Measurements from ENCODE around the gene COPS8. TPM values are rescaled to one million over a fixed set of nuclear protein-coding genes. Genes with fewer than 3 reads are reported as not detected.

The COPS8 gene
- total RNA-seq, 3 donors from 2014 or later: 88.8 to 205 (median 103) TPM

DNA sequence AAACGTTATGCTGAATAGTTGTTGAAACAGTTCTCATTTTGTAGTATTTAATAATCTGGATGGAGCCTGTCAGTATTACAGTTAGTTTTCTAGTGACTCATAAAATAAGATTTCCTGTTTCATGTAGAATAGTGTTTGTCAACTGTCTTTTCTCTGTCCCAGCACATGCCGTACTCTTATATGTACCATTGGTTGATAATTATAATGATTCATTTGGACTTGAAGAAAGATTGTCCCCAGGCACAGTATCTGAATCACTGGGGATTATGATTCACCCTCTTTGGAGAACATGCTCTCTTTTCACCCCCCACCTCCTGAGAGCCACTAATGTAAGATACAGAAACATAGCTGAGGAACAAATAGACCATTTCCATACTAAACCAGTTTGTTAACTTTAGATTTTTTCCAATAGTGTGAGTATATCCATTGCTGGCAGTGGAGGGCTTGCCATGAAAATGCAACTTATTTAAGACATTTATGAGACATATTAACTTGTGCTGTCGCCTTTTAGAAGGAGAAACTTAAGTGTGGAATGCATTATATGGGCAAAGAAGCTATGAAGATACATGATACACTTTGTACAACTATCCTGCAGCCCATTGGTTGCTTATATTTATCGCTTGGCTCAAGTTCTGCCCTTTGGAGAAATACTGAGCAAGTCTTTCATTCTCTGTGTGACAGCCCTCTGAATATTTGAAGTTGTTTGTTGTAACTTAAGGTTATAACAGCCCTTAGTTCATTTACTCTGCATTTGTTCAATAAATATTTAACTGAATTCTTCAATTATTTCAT is 12.4 kb downstream of the COPS8 start:
- H3K27me3 ChIP-seq: no peaks in the 10 kb centered on the region
- H3K4me3 ChIP-seq: no peak overlapping the region
- peaks cover 8% of the 10 kb centered on the region for H3K36me3 ChIP-seq
- intact Hi-C loops (cut with DNase I; ENCODE audit: low total_unique reads): no loop called here
- no peaks in the 10 kb centered on the region for H3K9me3 ChIP-seq
- DNase-seq (ENCODE audit: low spot score in 2 of 2): no peak
- no peak for TF ChIP-seq POLR2A (IDR thresholded peaks at IDR 0.05)
- TF ChIP-seq, protein P1, sequence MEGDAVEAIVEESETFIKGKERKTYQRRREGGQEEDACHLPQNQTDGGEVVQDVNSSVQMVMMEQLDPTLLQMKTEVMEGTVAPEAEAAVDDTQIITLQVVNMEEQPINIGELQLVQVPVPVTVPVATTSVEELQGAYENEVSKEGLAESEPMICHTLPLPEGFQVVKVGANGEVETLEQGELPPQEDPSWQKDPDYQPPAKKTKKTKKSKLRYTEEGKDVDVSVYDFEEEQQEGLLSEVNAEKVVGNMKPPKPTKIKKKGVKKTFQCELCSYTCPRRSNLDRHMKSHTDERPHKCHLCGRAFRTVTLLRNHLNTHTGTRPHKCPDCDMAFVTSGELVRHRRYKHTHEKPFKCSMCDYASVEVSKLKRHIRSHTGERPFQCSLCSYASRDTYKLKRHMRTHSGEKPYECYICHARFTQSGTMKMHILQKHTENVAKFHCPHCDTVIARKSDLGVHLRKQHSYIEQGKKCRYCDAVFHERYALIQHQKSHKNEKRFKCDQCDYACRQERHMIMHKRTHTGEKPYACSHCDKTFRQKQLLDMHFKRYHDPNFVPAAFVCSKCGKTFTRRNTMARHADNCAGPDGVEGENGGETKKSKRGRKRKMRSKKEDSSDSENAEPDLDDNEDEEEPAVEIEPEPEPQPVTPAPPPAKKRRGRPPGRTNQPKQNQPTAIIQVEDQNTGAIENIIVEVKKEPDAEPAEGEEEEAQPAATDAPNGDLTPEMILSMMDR (IDR thresholded peaks at IDR 0.05): no peak
- no peak overlapping the region for H3K27ac ChIP-seq
- H3K4me1 ChIP-seq: no peaks in the 10 kb centered on the region

DNA sequence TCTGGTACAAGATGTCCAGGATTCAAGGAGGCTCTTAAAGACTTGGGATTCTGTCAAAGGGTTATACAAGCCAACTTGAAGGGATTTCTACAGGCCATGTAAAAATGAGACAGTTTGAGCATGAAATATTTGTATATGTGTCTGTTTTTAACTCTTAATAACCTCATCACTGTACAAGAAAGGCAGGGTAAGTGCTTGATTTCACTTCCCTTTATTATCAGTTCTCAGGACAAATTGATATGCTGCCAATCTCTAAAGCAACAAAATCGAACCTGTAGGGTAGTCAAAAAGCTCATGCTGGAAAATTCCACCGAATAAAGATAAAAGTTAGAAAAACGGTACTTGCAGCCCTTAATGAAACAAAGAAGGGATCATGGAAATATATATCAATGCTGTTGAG is 14.1 kb downstream of the COPS8 start:
- Histone ChIP-seq H3K4me3 (no peak overlapping the region), H3K9me3 (no peaks in the 10 kb centered on the region), H3K36me3 (peaks cover 8% of the 10 kb centered on the region), H3K4me1 (no peaks in the 10 kb centered on the region), H3K27ac (no peak overlapping the region), H3K27me3 (no peaks in the 10 kb centered on the region)
- no peak for DNase-seq (ENCODE audit: low spot score in 2 of 2)
- intact Hi-C loops (cut with DNase I; ENCODE audit: low total_unique reads): no loop called here
- no peak for TF ChIP-seq POLR2AphosphoS5 (IDR thresholded peaks at IDR 0.05)
- TF ChIP-seq, protein P1 (IDR thresholded peaks at IDR 0.05): no peak
- no peak for TF ChIP-seq POLR2A (IDR thresholded peaks at IDR 0.05)

DNA sequence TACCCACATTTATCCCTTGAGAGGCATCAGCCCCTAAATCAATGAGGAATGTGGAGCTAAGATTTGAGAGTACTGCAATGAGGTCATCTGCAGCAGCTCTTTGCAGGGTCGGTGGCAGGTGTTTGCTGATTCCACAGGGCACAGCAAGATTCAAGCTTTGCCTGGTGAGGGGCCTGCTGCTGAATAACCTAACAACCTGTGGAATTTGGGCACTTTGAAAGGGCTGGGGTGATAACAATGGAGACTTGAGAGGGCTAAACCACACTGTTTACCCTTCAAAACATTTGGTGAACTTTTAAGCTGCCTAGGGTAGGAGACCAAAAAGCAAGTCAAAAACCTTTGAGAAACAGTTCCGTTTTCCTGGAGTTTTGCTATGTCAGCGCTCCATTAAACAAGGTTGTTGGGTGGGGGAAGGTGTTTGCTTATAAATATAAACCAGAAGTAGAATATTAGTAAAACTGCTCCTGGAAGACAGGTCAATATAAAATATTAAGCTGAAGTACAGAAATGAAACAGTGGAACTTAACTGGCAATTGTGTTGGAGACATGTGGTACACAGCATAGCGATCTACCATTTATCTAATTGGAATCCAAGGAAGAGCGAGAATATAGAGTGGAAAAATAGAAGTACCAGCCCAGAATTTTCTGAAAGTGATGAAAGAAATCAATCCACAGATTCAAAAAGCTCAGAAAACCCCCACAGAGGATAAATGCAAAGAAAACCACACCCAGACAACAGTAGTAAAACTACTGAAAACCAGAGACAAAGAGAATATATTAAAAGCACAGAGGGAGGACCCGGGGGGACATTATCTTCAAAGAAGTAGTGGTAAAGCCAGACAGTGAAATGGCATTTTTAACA is 15.7 kb downstream of the COPS8 start:
- Histone ChIP-seq H3K4me3 (no peak overlapping the region), H3K9me3 (no peaks in the 10 kb centered on the region), H3K36me3 (peaks cover 8% of the 10 kb centered on the region), H3K27ac (no peak overlapping the region), H3K4me1 (no peaks in the 10 kb centered on the region), H3K27me3 (no peaks in the 10 kb centered on the region)
- intact Hi-C loops (cut with DNase I; ENCODE audit: low total_unique reads): no loop called here
- no peak for DNase-seq (ENCODE audit: low spot score in 2 of 2)
- TF ChIP-seq, protein P1 (IDR thresholded peaks at IDR 0.05): no peak
- TF ChIP-seq POLR2A (IDR thresholded peaks at IDR 0.05) (no peak), POLR2AphosphoS5 (IDR thresholded peaks at IDR 0.05) (no peak)

DNA sequence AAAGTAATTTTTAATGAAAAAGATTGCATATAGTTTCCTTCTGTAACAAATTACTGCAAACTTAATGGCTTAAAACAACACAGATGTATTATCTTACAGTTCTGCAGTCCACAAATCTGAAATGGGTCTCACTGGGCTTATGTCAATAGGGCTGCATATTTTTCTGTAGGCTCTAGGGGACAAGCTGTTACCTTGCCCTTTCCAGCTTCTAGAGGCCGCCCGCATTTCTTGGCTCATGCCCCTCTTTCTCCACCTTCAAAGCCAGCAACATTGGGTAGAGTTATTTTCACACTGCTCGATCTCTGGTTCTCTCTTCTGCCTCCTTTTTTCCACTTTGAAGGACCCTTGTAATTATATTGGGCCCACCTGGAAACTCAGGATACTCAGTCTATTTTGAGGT is 16.7 kb downstream of the COPS8 start:
- TF ChIP-seq, protein P1 (IDR thresholded peaks at IDR 0.05): no peak
- TF ChIP-seq POLR2AphosphoS5 (IDR thresholded peaks at IDR 0.05): no peak
- TF ChIP-seq POLR2A (IDR thresholded peaks at IDR 0.05): no peak
- no peaks in the 10 kb centered on the region for H3K9me3 ChIP-seq
- H3K4me1 ChIP-seq: no peaks in the 10 kb centered on the region
- no peak for DNase-seq (ENCODE audit: low spot score in 2 of 2)
- no peak overlapping the region for H3K27ac ChIP-seq
- H3K27me3 ChIP-seq: no peaks in the 10 kb centered on the region
- peaks cover 8% of the 10 kb centered on the region for H3K36me3 ChIP-seq
- no peak overlapping the region for H3K4me3 ChIP-seq
- intact Hi-C loops (cut with DNase I; ENCODE audit: low total_unique reads): no loop called here

DNA sequence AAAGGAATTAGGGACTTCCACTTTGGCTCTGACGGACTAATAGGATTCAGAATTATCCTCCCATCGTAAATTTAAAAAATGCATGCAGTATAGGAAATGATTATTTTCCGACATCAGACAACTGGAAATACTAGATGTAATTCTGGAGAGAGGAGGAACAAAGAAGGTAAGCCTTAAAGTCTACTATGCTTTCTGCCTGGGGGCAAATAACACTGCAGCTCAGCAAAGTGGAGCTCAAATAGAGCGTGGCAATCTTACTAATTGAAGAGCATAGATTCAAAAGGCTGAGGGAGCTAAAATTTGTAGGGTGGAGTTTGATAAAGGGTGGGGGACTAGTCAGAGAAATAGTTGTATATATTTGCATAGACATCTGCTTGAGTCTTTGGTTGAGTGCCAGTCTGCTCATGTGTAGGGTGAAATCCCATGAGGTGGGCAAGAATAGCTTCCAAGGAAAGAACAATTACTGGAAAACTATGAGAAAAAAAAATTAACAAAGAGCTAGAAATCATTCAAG is 23.8 kb downstream of the COPS8 start:
- H3K9me3 ChIP-seq: peaks cover 0 to 4% of the 10 kb centered on the region in 2 donors
- H3K36me3 ChIP-seq: no peaks in the 10 kb centered on the region
- no peak overlapping the region for H3K4me3 ChIP-seq
- no peaks in the 10 kb centered on the region for H3K4me1 ChIP-seq
- no peak for DNase-seq (ENCODE audit: low spot score in 2 of 2)
- intact Hi-C loops (cut with DNase I; ENCODE audit: low total_unique reads): no loop called here
- no peak for TF ChIP-seq POLR2A (IDR thresholded peaks at IDR 0.05)
- TF ChIP-seq, protein P1 (IDR thresholded peaks at IDR 0.05): no peak
- no peak for TF ChIP-seq POLR2AphosphoS5 (IDR thresholded peaks at IDR 0.05)
- no peak overlapping the region for H3K27ac ChIP-seq
- no peaks in the 10 kb centered on the region for H3K27me3 ChIP-seq

Measured in breast epithelium (tissue), 4 donors.